Vagina (tissue), 2 donors: Measurements from ENCODE around the gene VCP. TPM values are rescaled to one million over a fixed set of nuclear protein-coding genes. Genes with fewer than 3 reads are reported as not detected.

ENCODE experiments used
- DNase-seq, 2 donors: peaks; one replicate each; pipeline ENCODE4 v3.0.0-alpha.2; 2017; ENCODE audit errors: extremely low spot score in 2 of 2
- H3K27ac ChIP-seq: fragments of 200-600 bp; sonication (generic); one replicate; pipeline ENCODE4 v1.5.1; 2019
- H3K27me3 ChIP-seq: fragments of 200-600 bp; sonication (generic); one replicate; pipeline ENCODE4 v1.5.1; 2019
- H3K36me3 ChIP-seq, 2 donors: fragments of 200-600 bp; sonication (generic); one replicate each; pipeline ENCODE4 v1.5.1; 2017 to 2019
- H3K4me1 ChIP-seq: fragments of 200-600 bp; sonication (generic); one replicate; pipeline ENCODE4 v1.5.1; 2019
- H3K4me3 ChIP-seq, 2 donors: fragments of 200-600 bp; sonication (generic); 1 replicate in 1 of 2; 2 replicates in 1 of 2; pipeline ENCODE4 v1.5.1; 2016 to 2019
- H3K9me3 ChIP-seq: fragments of 200-600 bp; sonication (generic); one replicate; pipeline ENCODE4 v1.5.1; 2019
- POLR2A ChIP-seq, 2 donors: fragments of 450-650 bp; IDR thresholded peaks; one replicate each; pipeline ENCODE4 v1.6.1; 2017; ENCODE audit warnings: antibody characterized with exemption in 2 of 2, mild to moderate bottlenecking in 2 of 2, moderate library complexity in 2 of 2
- POLR2AphosphoS5 ChIP-seq, 2 donors: sonication (generic); formaldehyde crosslinking; IDR thresholded peaks; one replicate each; pipeline ENCODE4 v1.9.0; 2017; ENCODE audit warnings: antibody characterized with exemption in 2 of 2, mild to moderate bottlenecking in 2 of 2, low read depth in 1 of 2; ENCODE audit not compliant: insufficient read depth in 1 of 2
- intact Hi-C: fragments of 100-400 bp; cut with DNase I; formaldehyde crosslinking; loops from one replicate; pipeline ENCODE4 v1.15.1; 2023
- total RNA-seq: library from RNA; depleted of rRNA; stranded (reverse); fragments of >200 nt; gene quantifications from one replicate; pipeline ENCODE4 v1.2.3, GENCODE V29; 2016
- TF ChIP-seq, protein P1 (sequence below), 3 experiments: fragments of 450-650 bp in 2 of 3; fragments of 200-600 bp in 1 of 3; sonication (generic) in 1 of 3; IDR thresholded peaks; one replicate each; pipeline ENCODE4 v1.5.1; 2017 to 2019; ENCODE audit warnings: antibody characterized with exemption in 3 of 3, mild to moderate bottlenecking in 2 of 3, moderate library complexity in 2 of 3

VCP gene
- total RNA-seq, 1 donor from 2014 or later = 130 TPM

GRCh38 chr9:35059438-35059837 lies 13.0 kb downstream of the VCP start:
- H3K36me3 ChIP-seq = peaks cover 0 to 100% of the 10 kb centered on the region in 2 donors
- no peaks in the 10 kb centered on the region for H3K9me3 ChIP-seq
- no peak for DNase-seq
- H3K27ac ChIP-seq = no peak overlapping the region
- no peaks in the 10 kb centered on the region for H3K4me1 ChIP-seq
- TF ChIP-seq, protein P1, sequence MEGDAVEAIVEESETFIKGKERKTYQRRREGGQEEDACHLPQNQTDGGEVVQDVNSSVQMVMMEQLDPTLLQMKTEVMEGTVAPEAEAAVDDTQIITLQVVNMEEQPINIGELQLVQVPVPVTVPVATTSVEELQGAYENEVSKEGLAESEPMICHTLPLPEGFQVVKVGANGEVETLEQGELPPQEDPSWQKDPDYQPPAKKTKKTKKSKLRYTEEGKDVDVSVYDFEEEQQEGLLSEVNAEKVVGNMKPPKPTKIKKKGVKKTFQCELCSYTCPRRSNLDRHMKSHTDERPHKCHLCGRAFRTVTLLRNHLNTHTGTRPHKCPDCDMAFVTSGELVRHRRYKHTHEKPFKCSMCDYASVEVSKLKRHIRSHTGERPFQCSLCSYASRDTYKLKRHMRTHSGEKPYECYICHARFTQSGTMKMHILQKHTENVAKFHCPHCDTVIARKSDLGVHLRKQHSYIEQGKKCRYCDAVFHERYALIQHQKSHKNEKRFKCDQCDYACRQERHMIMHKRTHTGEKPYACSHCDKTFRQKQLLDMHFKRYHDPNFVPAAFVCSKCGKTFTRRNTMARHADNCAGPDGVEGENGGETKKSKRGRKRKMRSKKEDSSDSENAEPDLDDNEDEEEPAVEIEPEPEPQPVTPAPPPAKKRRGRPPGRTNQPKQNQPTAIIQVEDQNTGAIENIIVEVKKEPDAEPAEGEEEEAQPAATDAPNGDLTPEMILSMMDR (IDR thresholded peaks at IDR 0.05) = no peak
- TF ChIP-seq POLR2A (IDR thresholded peaks at IDR 0.05) (no peak), POLR2AphosphoS5 (IDR thresholded peaks at IDR 0.05; ENCODE audit: insufficient read depth in 1 of 2, low read depth in 1 of 2) (no peak)
- no peaks in the 10 kb centered on the region for H3K27me3 ChIP-seq
- no peak overlapping the region for H3K4me3 ChIP-seq
- intact Hi-C loops = no loop called here

GRCh38 chr9:35057271-35057620 lies 15.2 kb downstream of the VCP start:
- Histone ChIP-seq H3K4me1 (no peaks in the 10 kb centered on the region), H3K4me3 (no peak overlapping the region), H3K27me3 (no peaks in the 10 kb centered on the region), H3K9me3 (no peaks in the 10 kb centered on the region), H3K36me3 (peaks cover 0 to 82% of the 10 kb centered on the region in 2 donors), H3K27ac (no peak overlapping the region)
- DNase-seq = no peak
- intact Hi-C loops = no loop called here
- TF ChIP-seq POLR2A (IDR thresholded peaks at IDR 0.05) (no peak), POLR2AphosphoS5 (IDR thresholded peaks at IDR 0.05; ENCODE audit: insufficient read depth in 1 of 2, low read depth in 1 of 2) (no peak)
- TF ChIP-seq, protein P1 (IDR thresholded peaks at IDR 0.05) = no peak

GRCh38 chr9:35056571-35057270 lies 15.7 kb downstream of the VCP start:
- TF ChIP-seq POLR2A (IDR thresholded peaks at IDR 0.05) (no peak), POLR2AphosphoS5 (IDR thresholded peaks at IDR 0.05; ENCODE audit: insufficient read depth in 1 of 2, low read depth in 1 of 2) (no peak)
- TF ChIP-seq, protein P1 (IDR thresholded peaks at IDR 0.05) = no peak
- DNase-seq = no peak
- no peak overlapping the region for H3K4me3 ChIP-seq
- no peak overlapping the region for H3K27ac ChIP-seq
- H3K4me1 ChIP-seq = no peaks in the 10 kb centered on the region
- H3K36me3 ChIP-seq = peaks cover 0 to 77% of the 10 kb centered on the region in 2 donors
- no peaks in the 10 kb centered on the region for H3K9me3 ChIP-seq
- H3K27me3 ChIP-seq = no peaks in the 10 kb centered on the region
- intact Hi-C loops = no loop called here

- TF ChIP-seq, protein P1 (IDR thresholded peaks at IDR 0.05) = no peak
- TF ChIP-seq POLR2AphosphoS5 (IDR thresholded peaks at IDR 0.05; ENCODE audit: insufficient read depth in 1 of 2, low read depth in 1 of 2) (no peak), POLR2A (IDR thresholded peaks at IDR 0.05) (no peak)
- no peaks in the 10 kb centered on the region for H3K27me3 ChIP-seq
- H3K4me3 ChIP-seq = no peak overlapping the region
- intact Hi-C loops = no loop called here
- no peaks in the 10 kb centered on the region for H3K9me3 ChIP-seq
- H3K4me1 ChIP-seq = no peaks in the 10 kb centered on the region
- H3K36me3 ChIP-seq = peaks cover 0 to 62% of the 10 kb centered on the region in 2 donors
- no peak overlapping the region for H3K27ac ChIP-seq
- DNase-seq = no peak
Measured at GRCh38 chr9:35054871-35055644, 17.4 kb downstream of the VCP start.
